ENCODE data around the gene GPC1. TPM values are rescaled to one million over a fixed set of nuclear protein-coding genes. Genes with fewer than 3 reads are reported as not detected.

Gene GPC1
- polyA plus RNA-seq, 1 experiment, result 126 TPM

- no peak overlapping the region for H3K4me3 ChIP-seq (ENCODE audit: low read depth, low read length)
- no peak for TF ChIP-seq CTCF (IDR thresholded peaks at IDR 0.05; ENCODE audit: insufficient read depth, low read depth, low read length)
- no peaks in the 10 kb centered on the region for H3K36me3 ChIP-seq (ENCODE audit: control insufficient read depth, insufficient read depth, low read length)
- CTCF ChIA-PET, result no interaction called here
- H3K27me3 ChIP-seq (ENCODE audit: control insufficient read depth, insufficient read depth, low read length), result no peaks in the 10 kb centered on the region
- POLR2A ChIA-PET, result no interaction called here
- DNase-seq (ENCODE audit: low read depth), result no peak
Observed at GRCh38 chr2:240421381-240421780, 14.1 kb upstream of the GPC1 start.

GRCh38 chr2:240422658-240423329 is 12.7 kb upstream of the GPC1 start:
- ChIA-PET POLR2A (no interaction called here), CTCF (no interaction called here)
- no peak overlapping the region for H3K4me3 ChIP-seq (ENCODE audit: low read depth, low read length)
- no peak for DNase-seq (ENCODE audit: low read depth)
- no peak for TF ChIP-seq CTCF (IDR thresholded peaks at IDR 0.05; ENCODE audit: insufficient read depth, low read depth, low read length)
- no peaks in the 10 kb centered on the region for H3K27me3 ChIP-seq (ENCODE audit: control insufficient read depth, insufficient read depth, low read length)
- H3K36me3 ChIP-seq (ENCODE audit: control insufficient read depth, insufficient read depth, low read length), result no peaks in the 10 kb centered on the region

- no peak for TF ChIP-seq CTCF (IDR thresholded peaks at IDR 0.05; ENCODE audit: insufficient read depth, low read depth, low read length)
- no peak for DNase-seq (ENCODE audit: low read depth)
- CTCF ChIA-PET, result interaction anchor here (1.2 kb wide), 1 partner anchor 191 kb away, joined by 3 read pairs; no protein-coding TSS in a partner anchor
- Histone ChIP-seq H3K27me3 (ENCODE audit: control insufficient read depth, insufficient read depth, low read length) (no peaks in the 10 kb centered on the region), H3K36me3 (ENCODE audit: control insufficient read depth, insufficient read depth, low read length) (no peaks in the 10 kb centered on the region), H3K4me3 (ENCODE audit: low read depth, low read length) (no peak overlapping the region)
- POLR2A ChIA-PET, result no interaction called here
Observed at GRCh38 chr2:240423788-240424191, 11.7 kb upstream of the GPC1 start.

- ChIA-PET POLR2A (no interaction called here), CTCF (interaction anchor here (1.0 to 1.2 kb wide), 2 partner anchors 12 to 191 kb away, joined by 3 read pairs; no protein-coding TSS in a partner anchor)
- Histone ChIP-seq H3K4me3 (ENCODE audit: low read depth, low read length) (no peak overlapping the region), H3K36me3 (ENCODE audit: control insufficient read depth, insufficient read depth, low read length) (no peaks in the 10 kb centered on the region), H3K27me3 (ENCODE audit: control insufficient read depth, insufficient read depth, low read length) (no peaks in the 10 kb centered on the region)
- DNase-seq (ENCODE audit: low read depth), result no peak
- TF ChIP-seq CTCF (IDR thresholded peaks at IDR 0.05; ENCODE audit: insufficient read depth, low read depth, low read length), result no peak
Observed at GRCh38 chr2:240424341-240425235, 10.9 kb upstream of the GPC1 start.

GRCh38 chr2:240425236-240425615 is 10.2 kb upstream of the GPC1 start:
- DNase-seq (ENCODE audit: low read depth), result no peak
- no peak overlapping the region for H3K4me3 ChIP-seq (ENCODE audit: low read depth, low read length)
- POLR2A ChIA-PET, result no interaction called here
- no peaks in the 10 kb centered on the region for H3K27me3 ChIP-seq (ENCODE audit: control insufficient read depth, insufficient read depth, low read length)
- H3K36me3 ChIP-seq (ENCODE audit: control insufficient read depth, insufficient read depth, low read length), result no peaks in the 10 kb centered on the region
- CTCF ChIA-PET, result interaction anchor here (1.0 to 1.2 kb wide), 2 partner anchors 13 to 192 kb away, joined by 3 read pairs; no protein-coding TSS in a partner anchor
- no peak for TF ChIP-seq CTCF (IDR thresholded peaks at IDR 0.05; ENCODE audit: insufficient read depth, low read depth, low read length)

All from BJ (cell line).